K562 (cell line): ENCODE measurements around the gene LRRC8E. TPM values are rescaled to one million over a fixed set of nuclear protein-coding genes. Genes with fewer than 3 reads are reported as not detected.

Experiments
- BCLAF1 ChIP-seq, 2 experiments: fragments of 450-650 bp in 1 of 2; IDR thresholded peaks; 2 replicates each; pipeline ENCODE4 v1.6.1; 2011 to 2017; ENCODE audit warnings: low read depth in 2 of 2, antibody characterized with exemption in 1 of 2, borderline replicate concordance in 1 of 2, low read length in 1 of 2, mild to moderate bottlenecking in 1 of 2, mixed read lengths in 1 of 2; ENCODE audit not compliant: control insufficient read depth in 1 of 2
- CBFA2T3 ChIP-seq: fragments of 450-650 bp; IDR thresholded peaks from 2 replicates; pipeline ENCODE4 v1.6.1; 2017
- CTCF ChIP-seq, 3 experiments: IDR thresholded peaks in 2 of 3; conservative IDR thresholded peaks in 1 of 3; 2 replicates each; pipeline ENCODE4 v1.5.1; 2011 to 2012; ENCODE audit warnings: low read length in 3 of 3, mild to moderate bottlenecking in 3 of 3, control low read depth in 2 of 3, improper control_type of control experiment in 1 of 3, inconsistent platforms in 1 of 3, low read depth in 1 of 3, mixed read lengths in 1 of 3, moderate library complexity in 1 of 3; ENCODE audit not compliant: insufficient read depth in 2 of 3
- ELF1 ChIP-seq: fragments of 200-800 bp; sonication (Bioruptor generic); IDR thresholded peaks from 2 replicates; pipeline ENCODE4 v1.6.1; 2016; ENCODE audit warnings: missing genetic modification characterization, missing compliant biosample characterization
- MTA1 ChIP-seq: fragments of 450-650 bp; IDR thresholded peaks from 2 replicates; pipeline ENCODE4 v1.6.1; 2017; ENCODE audit warnings: borderline replicate concordance
- MXI1 ChIP-seq: IDR thresholded peaks from 2 replicates; pipeline ENCODE4 v1.6.1; 2011; ENCODE audit warnings: low read depth, mild to moderate bottlenecking, improper control_type of control experiment, low read length
- PRDM10 ChIP-seq: fragments of 450-650 bp; IDR thresholded peaks from 2 replicates; pipeline ENCODE4 v1.6.1; 2018; ENCODE audit not compliant: partially characterized antibody
- PREB ChIP-seq: sonication (generic); formaldehyde crosslinking; IDR thresholded peaks from 2 replicates; pipeline ENCODE4 v1.8.1; 2023; ENCODE audit warnings: mild to moderate bottlenecking, missing genetic modification reagents
- ZBTB33 ChIP-seq: sonication (generic); formaldehyde crosslinking; IDR thresholded peaks from 2 replicates; pipeline ENCODE4 v1.8.1; 2023; ENCODE audit warnings: mild to moderate bottlenecking, missing genetic modification reagents
- ZNF134 ChIP-seq: fragments of 250-450 bp; sonication (Bioruptor Pico); conservative IDR thresholded peaks from 2 replicates; pipeline ENCODE4 v1.4.0; 2020
- ZNF639 ChIP-seq, 2 experiments: fragments of 200-800 bp in 1 of 2; sonication (Bioruptor generic) in 1 of 2; sonication (generic) in 1 of 2; formaldehyde crosslinking in 1 of 2; IDR thresholded peaks in 1 of 2; conservative IDR thresholded peaks in 1 of 2; 2 replicates each; pipeline versions ENCODE4 v1.5.0 to v1.6.1; 2016 to 2020; ENCODE audit warnings: missing compliant biosample characterization in 1 of 2, missing genetic modification characterization in 1 of 2, missing genetic modification reagents in 1 of 2
- polyA plus RNA-seq, 8 experiments: library from polyadenylated mRNA; depleted of rRNA in 4 of 8; stranded (reverse) in 5 of 8; unstranded in 3 of 8; fragments of >200 nt; fragmentation: Nextera tagmentation in 2 of 8; fragmentation: Illumina TruSeq in 1 of 8; extraction: Ambion mirVana in 2 of 8; extraction: Trizol in 1 of 8; gene quantifications; 2 replicates each; pipeline versions ENCODE4 v1.2.1 to v1.2.3, GENCODE V29; 2011 to 2014; ENCODE audit warnings: inconsistent platforms in 1 of 8, missing spikeins in 1 of 8
- total RNA-seq, 7 experiments: library from RNA; depleted of rRNA in 6 of 7; stranded (reverse); fragments of >200 nt in 6 of 7; fragmentation: Illumina TruSeq in 2 of 7; extraction: Trizol in 2 of 7; gene quantifications; 2 replicates each; pipeline versions ENCODE4 v1.2.1 to v1.2.3, GENCODE V29; 2011 to 2021; ENCODE audit warnings: low replicate concordance in 1 of 7

Gene LRRC8E
- total and polyA plus RNA-seq, 9 of the 15 experiments (the other 6 are each of a cell fraction or from before 2014, with no cell fraction given) = 0.08 to 5.7 (median 3.5) TPM; not detected in 1

GRCh38 chr19:7865262-7865911 lies 22.9 kb upstream of the LRRC8E start (continued):
- TF ChIP-seq BCLAF1 (IDR thresholded peaks at IDR 0.05; ENCODE audit: borderline replicate concordance in 1 of 2, control insufficient read depth in 1 of 2, low read depth in 2 of 2, low read length in 1 of 2) (no peak), CTCF (IDR thresholded peaks at IDR 0.05 in 2 of 3, conservative IDR thresholded peaks at IDR 0.05 in 1 of 3; ENCODE audit: insufficient read depth in 2 of 3, low read depth in 1 of 3, low read length in 3 of 3) (peak in 1 of 3 experiments; percentile 19; a peak in 1 of 6 replicates), ZBTB33 (peak; percentile 80), ZNF134 (CRISPR knock-in tag) (no peak), PREB (CRISPR knock-in tag) (no peak), ZNF639 (CRISPR knock-in tag; conservative IDR thresholded peaks at IDR 0.05 in 1 of 2, IDR thresholded peaks at IDR 0.05 in 1 of 2) (no peak), ELF1 (tag) (no peak), CBFA2T3 (no peak), MTA1 (no peak), MXI1 (no peak), PRDM10 (no peak)
